Smooth muscle cell of the brain vasculature (primary cell): ENCODE measurements around the gene PCSK5.
"Not testable (repeated sequence)": the region's sequence is repeated elsewhere in the genome, so short reads cannot be mapped to it uniquely, and the experiment has no call there.

Experiments
- DNase-seq: peaks from one replicate; pipeline ENCODE4 v3.0.0-alpha.2; 2012; ENCODE audit warnings: low read depth, low spot score

PCSK5 gene

DNA sequence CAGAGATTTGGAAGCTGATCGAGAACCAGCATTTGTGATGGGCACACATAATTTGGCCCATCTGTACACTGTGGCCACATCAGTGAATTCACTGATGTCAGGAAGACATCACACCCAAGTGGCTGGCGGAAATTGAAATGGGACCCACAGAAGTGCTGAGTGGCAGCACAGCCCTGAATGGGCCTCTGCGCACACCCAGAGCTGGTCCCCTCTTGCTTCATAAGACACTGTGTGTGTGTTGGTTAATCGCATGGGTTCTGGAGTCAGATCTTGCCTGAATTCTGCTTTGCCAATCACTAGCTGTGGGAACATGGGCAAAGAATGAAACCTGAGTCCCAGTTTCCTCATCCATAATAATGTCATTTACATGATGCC is 72.2 kb downstream of the PCSK5 start:
- DNase-seq, result no peak

- not testable (repeated sequence) for DNase-seq
Measured at GRCh38 chr9:75963321-75963720, 72.8 kb downstream of the PCSK5 start.

DNA sequence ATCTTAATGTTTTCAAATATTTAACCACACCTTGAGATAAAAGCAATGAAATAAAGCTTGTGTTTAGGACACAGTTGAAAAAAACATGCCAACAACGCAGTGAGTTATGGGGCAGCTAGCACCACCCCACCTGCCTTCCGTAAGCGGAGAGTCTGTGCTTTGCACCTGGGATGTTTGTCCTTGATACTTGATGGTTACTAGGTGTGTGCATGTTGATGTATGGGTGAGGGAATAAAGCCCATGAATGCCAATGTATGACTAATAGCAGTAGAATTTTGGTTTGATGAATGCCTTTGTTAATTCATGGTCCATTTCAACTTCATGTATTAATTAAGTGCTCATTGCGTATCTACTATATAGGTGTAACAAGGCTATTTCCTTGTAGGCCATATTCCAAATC is 74.0 kb downstream of the PCSK5 start:
- no peak for DNase-seq

DNA sequence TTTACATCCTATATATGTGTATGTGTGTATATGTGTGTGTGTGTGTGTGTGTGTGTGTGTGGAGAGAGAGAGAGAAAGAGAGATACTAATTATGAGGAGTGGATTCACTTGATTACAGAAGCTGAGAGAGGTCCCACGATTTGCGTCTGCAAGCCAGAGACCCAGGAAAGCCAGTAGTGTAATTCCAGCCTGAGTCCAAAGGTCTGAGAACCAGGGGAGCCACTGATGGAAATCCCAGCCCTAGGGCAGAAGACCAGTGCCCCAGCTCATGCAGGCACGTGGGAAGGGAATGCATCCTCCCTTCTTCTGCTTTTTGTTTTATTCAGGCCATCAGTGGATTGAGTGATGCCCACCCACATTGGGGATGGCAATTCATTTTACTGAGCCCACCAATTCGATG is 74.8 kb downstream of the PCSK5 start:
- DNase-seq, result no peak

- DNase-seq, result no peak
Measured at GRCh38 chr9:75967556-75967955, 77.1 kb downstream of the PCSK5 start.

- no peak for DNase-seq
Measured at GRCh38 chr9:75974016-75974766, 83.7 kb downstream of the PCSK5 start.

DNA sequence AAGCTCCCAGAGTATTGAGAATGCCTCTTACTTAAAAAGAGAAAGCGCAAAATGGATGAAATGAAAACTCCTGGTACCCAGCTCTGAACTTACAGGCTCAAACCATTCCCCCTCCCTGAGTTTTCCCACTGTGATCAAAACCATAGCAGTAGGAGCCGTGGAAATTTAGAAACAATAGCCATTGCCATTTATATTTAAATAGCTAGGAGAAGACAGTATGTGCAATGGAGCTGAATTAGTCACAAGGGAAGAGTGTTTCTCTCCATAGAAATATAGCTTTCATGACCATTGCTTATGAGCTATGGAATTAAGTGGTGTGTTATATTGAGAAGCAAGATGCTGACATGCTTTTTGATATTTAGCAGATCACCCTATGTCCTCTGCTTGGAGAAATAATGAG is 84.6 kb downstream of the PCSK5 start:
- DNase-seq, result no peak

- DNase-seq, result no peak
Measured at GRCh38 chr9:75976549-75976948, 86.1 kb downstream of the PCSK5 start.

DNA sequence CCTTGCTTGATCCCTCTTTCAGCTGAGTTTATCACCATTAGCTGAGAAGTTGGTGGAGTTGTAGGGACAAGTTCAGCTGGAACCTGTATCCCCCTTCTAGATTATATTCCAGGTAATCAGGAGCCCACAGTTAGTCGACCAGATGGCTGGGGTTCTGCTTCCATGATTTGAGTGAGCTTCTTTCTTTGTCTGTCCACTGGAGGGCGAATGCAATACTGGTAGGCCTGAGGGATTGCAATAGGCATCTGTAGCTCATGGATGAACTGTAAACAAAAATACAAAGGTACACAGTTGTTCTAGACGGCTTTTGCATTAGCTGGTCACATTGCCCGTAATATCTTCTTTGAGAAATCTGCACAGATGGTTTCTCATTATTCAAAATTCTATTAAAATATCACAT is 88.9 kb downstream of the PCSK5 start:
- DNase-seq, result no peak

DNA sequence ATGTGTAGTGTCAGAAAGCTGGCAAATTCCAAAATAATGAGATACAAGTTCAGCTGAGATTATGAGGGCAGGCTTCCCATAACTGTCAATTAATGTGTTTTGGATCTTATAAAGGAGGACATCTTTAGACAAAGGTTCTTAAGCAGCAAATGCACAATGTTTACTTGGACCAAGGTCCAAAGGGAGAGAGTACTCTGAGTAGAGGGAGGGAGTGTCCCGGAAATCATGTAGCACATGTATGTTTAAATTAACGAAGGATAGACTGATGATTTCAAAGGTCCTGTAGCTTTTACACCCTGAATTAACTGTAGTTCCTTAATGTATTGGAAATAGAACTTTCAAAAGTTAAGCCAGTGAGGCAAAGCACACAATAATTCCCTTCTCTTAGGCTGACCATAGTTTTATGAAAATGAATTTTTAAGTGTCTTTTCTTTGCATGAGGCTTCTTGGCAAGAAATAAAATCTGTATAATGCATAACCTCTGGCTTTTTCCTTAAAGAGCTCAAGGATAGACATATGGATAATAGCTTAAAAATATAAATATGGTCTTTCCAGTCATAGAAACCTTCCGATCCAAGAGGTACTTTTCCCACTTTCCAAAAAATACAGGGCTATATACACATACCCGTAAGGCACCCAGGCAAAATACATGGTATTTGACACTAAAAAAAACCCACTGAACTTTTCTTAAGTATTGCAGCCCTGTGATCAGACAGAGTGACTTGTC is 93.0 kb downstream of the PCSK5 start:
- no peak for DNase-seq

DNA sequence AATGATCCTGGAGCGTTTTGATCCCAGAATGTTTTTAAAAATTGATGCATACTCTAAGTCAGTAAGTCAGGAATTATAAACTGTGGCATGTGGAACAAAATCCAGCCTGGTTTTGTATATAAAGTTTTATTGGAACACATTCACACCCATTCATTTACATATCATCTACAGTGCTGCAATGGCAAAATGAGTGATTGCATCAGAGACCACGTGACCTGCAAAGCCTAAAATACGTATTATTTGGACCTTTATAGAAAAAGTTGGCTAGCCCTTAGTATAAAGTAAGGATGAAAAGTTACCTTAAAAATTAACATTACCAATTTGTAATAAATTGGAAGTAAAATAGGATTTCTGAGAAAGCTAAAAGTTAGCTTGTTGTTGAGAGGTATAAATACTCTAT is 95.0 kb downstream of the PCSK5 start:
- no peak for DNase-seq

GRCh38 chr9:75988663-75989062 is 98.2 kb downstream of the PCSK5 start:
- no peak for DNase-seq

DNA sequence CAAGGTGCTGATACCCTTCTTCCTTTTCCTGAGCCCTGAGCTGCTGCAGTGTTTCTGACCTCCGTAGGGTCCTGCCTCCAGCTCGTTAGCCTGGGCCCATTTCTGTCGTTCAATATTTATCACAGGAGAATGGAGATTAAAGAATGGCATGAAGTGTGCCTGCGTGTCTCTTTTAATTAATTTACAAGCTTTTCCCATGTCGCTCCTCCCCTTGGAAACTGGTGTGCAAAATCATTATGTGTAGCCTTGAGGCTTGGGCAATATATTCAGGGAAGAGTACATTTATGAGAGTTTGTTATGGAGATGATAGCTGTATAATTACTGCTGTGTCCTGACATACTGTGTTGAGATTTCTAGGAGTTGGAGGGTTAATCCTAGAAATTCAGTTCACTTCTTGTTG is 99.7 kb downstream of the PCSK5 start:
- no peak for DNase-seq

DNA sequence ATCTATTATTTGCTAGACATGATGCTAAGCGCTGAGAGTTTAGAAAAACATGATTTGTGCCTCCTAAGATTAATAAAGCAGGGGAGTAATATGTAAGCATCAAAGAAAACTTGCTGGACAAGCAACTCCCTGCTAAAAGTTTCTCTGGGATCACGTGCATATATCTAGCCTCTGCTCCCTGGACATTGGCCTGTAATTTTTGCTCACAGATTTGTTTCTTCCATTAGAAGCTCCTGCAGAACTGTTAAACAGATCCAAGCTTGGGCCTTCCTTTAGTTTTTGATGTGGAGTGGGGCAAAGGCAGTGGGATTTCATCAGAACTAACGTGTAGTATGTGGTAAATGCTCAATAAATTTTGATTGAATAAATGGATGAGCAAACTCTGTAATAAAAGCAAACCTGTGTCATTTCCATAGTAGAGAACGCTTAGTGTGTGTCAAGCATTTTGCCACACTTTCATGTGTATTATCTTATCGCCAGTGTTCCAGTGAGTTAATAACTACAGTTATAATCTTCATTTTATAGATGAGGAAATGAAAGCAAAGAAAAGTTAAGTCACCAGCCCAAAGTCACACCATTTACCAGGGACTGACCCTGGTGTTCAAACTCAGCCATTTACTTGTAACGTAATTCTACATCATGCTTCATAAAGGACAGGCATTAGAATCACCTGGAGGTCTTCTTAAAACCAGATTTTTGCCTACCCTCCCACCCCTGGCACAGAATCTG is 100.3 kb downstream of the PCSK5 start:
- no peak for DNase-seq

GRCh38 chr9:75992482-75993206 is 102.2 kb downstream of the PCSK5 start:
- no peak for DNase-seq

GRCh38 chr9:75993434-75993833 is 103.0 kb downstream of the PCSK5 start:
- peak; percentile 46 for DNase-seq

DNA sequence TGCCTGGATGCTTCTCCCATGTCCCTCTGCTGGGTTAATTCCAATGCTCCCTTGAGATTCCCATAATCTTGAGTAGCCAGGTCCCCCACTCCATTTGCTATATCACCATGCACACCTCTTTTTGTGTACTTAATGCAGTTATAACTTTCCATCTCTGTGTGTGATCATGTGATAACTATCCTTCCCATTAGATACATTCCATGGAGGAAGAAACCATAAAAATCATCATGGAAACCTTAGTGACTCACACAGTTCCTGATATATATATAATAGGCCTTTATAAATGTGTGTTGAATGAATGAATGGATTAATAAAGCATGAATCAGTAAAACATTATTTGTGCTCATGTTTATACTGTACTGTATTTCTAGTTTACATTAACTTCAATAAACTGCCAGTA is 104.6 kb downstream of the PCSK5 start:
- no peak for DNase-seq

GRCh38 chr9:75996726-75997125 is 106.3 kb downstream of the PCSK5 start:
- no peak for DNase-seq

DNA sequence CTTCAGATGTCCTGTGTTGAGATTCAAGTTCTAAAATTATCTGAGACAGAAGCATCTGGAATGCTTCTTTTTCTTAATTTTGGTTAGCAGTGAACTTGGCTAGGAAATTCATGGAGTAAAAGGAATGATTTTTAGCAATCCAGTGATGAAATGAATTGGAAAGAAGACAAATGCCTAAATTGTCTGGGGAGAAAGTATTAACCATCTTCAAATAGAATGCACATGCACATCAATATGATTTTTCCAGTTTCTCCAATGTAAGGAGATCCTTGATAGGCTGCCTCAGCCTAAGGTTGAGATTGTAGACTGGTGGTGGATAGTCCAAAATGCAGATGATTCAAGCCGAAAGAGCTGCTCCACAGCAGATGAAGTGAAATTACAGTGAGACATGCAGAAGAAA is 106.7 kb downstream of the PCSK5 start:
- DNase-seq, result no peak

- no peak for DNase-seq
Measured at GRCh38 chr9:75998096-75998780, 107.8 kb downstream of the PCSK5 start.

GRCh38 chr9:76001459-76001858 is 111.0 kb downstream of the PCSK5 start:
- no peak for DNase-seq
